ENCODE results near the gene DIP2B.

Gene DIP2B

DNA sequence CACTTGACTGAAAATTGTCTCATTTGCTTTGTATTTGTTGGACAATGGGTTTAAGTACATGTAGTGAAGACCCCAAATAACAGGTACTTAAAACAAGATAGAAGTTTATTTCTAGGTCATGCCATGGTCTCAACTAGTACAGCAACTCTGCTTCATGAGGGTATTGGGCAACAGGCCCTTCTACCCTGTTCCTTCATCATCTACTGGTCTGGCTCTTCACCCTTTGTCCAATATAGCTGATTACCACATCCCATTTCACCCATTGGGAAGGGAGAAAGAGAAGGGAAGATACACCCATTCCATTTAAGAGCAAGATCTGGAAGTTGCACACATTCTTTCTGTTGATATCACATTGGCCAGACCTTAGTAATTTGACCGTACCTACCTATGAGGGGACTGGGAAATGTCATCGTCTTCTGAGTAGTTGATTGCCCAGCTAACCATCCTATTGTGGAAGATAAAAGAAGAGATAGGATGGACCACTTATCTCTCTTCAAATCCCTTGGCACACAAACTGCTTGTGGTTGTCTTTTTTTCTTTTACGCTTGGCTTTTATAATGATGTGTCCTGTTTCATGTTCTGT is 104.6 kb downstream of the DIP2B start:
- Histone ChIP-seq H3K36me3 (ENCODE audit: insufficient read depth, insufficient read length, low read length) (no peaks in the 10 kb centered on the region), H3K9me3 (ENCODE audit: insufficient read depth, low read length) (no peaks in the 10 kb centered on the region), H3K27me3 (ENCODE audit: insufficient read depth, insufficient read length) (no peaks in the 10 kb centered on the region), H3K4me3 (ENCODE audit: insufficient read length, low read depth) (no peak overlapping the region), H3K9ac (ENCODE audit: insufficient read length, low read depth) (no peak overlapping the region), H3K4me1 (ENCODE audit: insufficient read depth, insufficient read length) (no peaks in the 10 kb centered on the region)
- DNase-seq (ENCODE audit: low read depth, low spot score) = no peak
- TF ChIP-seq YY1 (IDR thresholded peaks at IDR 0.05; ENCODE audit: insufficient read depth, insufficient read length) (no peak), SUZ12 (IDR thresholded peaks at IDR 0.05; ENCODE audit: extremely low read depth, insufficient read depth, insufficient read length) (no peak), ZNF274 (IDR thresholded peaks at IDR 0.05; ENCODE audit: low read depth, low read length) (no peak)

- no peak for DNase-seq (ENCODE audit: low read depth, low spot score)
- no peaks in the 10 kb centered on the region for H3K36me3 ChIP-seq (ENCODE audit: insufficient read depth, insufficient read length, low read length)
- H3K9me3 ChIP-seq (ENCODE audit: insufficient read depth, low read length) = no peaks in the 10 kb centered on the region
- no peaks in the 10 kb centered on the region for H3K27me3 ChIP-seq (ENCODE audit: insufficient read depth, insufficient read length)
- no peaks in the 10 kb centered on the region for H3K4me1 ChIP-seq (ENCODE audit: insufficient read depth, insufficient read length)
- H3K4me3 ChIP-seq (ENCODE audit: insufficient read length, low read depth) = no peak overlapping the region
- no peak for TF ChIP-seq SUZ12 (IDR thresholded peaks at IDR 0.05; ENCODE audit: extremely low read depth, insufficient read depth, insufficient read length)
- no peak for TF ChIP-seq ZNF274 (IDR thresholded peaks at IDR 0.05; ENCODE audit: low read depth, low read length)
- no peak for TF ChIP-seq YY1 (IDR thresholded peaks at IDR 0.05; ENCODE audit: insufficient read depth, insufficient read length)
- H3K9ac ChIP-seq (ENCODE audit: insufficient read length, low read depth) = no peak overlapping the region
Measured at GRCh38 chr12:50610171-50610570, 105.4 kb downstream of the DIP2B start.

DNA sequence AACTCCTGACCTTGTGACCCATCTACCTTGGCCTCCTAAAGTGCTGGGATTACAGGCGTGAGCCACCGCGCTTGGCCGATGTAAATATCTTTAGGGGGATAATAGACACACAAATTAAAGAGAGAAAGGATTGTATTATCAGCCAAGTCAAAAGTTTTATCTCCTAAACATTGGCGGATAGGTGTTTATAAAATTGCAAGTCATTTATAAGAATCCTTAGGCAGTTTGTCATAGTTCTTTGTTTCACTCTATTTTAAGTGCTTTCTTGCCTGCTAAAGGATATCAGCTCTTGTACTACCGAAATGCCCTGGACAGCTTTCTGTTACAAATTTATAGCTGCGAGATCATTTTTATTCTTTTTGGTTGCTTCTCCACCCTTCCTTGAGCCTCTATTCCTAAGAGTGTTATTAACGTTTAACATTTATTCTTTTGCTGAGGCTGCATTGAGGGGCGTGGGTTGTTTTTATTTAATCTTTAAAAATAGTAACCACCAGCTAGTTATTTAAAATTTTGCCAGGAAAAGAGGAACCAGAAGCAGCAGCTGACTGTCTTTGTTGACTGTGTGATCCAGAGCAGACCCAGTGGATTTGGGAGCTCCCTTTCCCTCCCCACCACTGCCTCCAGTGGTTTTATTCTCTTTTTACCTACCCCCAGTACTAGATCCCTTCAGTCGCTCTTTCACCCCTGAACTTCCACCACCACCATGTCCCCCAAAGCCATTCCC is 106.4 kb downstream of the DIP2B start:
- Histone ChIP-seq H3K4me3 (ENCODE audit: insufficient read length, low read depth) (no peak overlapping the region), H3K4me1 (ENCODE audit: insufficient read depth, insufficient read length) (no peaks in the 10 kb centered on the region), H3K36me3 (ENCODE audit: insufficient read depth, insufficient read length, low read length) (no peaks in the 10 kb centered on the region), H3K9ac (ENCODE audit: insufficient read length, low read depth) (no peak overlapping the region), H3K9me3 (ENCODE audit: insufficient read depth, low read length) (no peaks in the 10 kb centered on the region), H3K27me3 (ENCODE audit: insufficient read depth, insufficient read length) (no peaks in the 10 kb centered on the region)
- TF ChIP-seq ZNF274 (IDR thresholded peaks at IDR 0.05; ENCODE audit: low read depth, low read length) = no peak
- no peak for TF ChIP-seq SUZ12 (IDR thresholded peaks at IDR 0.05; ENCODE audit: extremely low read depth, insufficient read depth, insufficient read length)
- TF ChIP-seq YY1 (IDR thresholded peaks at IDR 0.05; ENCODE audit: insufficient read depth, insufficient read length) = no peak
- DNase-seq (ENCODE audit: low read depth, low spot score) = no peak

GRCh38 chr12:50612882-50613281 is 108.1 kb downstream of the DIP2B start:
- DNase-seq (ENCODE audit: low read depth, low spot score) = no peak
- Histone ChIP-seq H3K36me3 (ENCODE audit: insufficient read depth, insufficient read length, low read length) (no peaks in the 10 kb centered on the region), H3K4me3 (ENCODE audit: insufficient read length, low read depth) (no peak overlapping the region), H3K4me1 (ENCODE audit: insufficient read depth, insufficient read length) (no peaks in the 10 kb centered on the region), H3K9me3 (ENCODE audit: insufficient read depth, low read length) (no peaks in the 10 kb centered on the region), H3K27me3 (ENCODE audit: insufficient read depth, insufficient read length) (no peaks in the 10 kb centered on the region), H3K9ac (ENCODE audit: insufficient read length, low read depth) (no peak overlapping the region)
- no peak for TF ChIP-seq ZNF274 (IDR thresholded peaks at IDR 0.05; ENCODE audit: low read depth, low read length)
- no peak for TF ChIP-seq YY1 (IDR thresholded peaks at IDR 0.05; ENCODE audit: insufficient read depth, insufficient read length)
- no peak for TF ChIP-seq SUZ12 (IDR thresholded peaks at IDR 0.05; ENCODE audit: extremely low read depth, insufficient read depth, insufficient read length)

DNA sequence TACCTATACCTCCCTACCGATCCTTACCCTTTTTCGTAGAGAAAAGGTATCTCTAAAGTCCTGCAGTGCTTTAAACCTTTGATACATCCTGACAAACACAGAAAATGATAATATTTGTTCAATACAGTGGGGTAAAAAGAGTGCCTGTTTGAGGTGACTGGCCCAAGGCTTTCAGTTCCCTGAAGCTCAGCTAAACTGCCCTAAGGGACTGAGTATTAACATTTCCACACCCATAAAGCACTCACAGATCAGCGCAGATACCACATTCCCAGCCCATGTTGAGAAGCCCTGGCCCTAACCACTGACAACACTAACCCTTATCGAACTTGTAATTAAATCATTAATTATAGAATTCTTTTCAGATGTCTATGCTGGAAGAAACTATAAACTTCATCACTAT is 108.7 kb downstream of the DIP2B start:
- TF ChIP-seq ZNF274 (IDR thresholded peaks at IDR 0.05; ENCODE audit: low read depth, low read length) = no peak
- TF ChIP-seq YY1 (IDR thresholded peaks at IDR 0.05; ENCODE audit: insufficient read depth, insufficient read length) = no peak
- no peak for TF ChIP-seq SUZ12 (IDR thresholded peaks at IDR 0.05; ENCODE audit: extremely low read depth, insufficient read depth, insufficient read length)
- H3K4me3 ChIP-seq (ENCODE audit: insufficient read length, low read depth) = no peak overlapping the region
- H3K9me3 ChIP-seq (ENCODE audit: insufficient read depth, low read length) = no peaks in the 10 kb centered on the region
- no peaks in the 10 kb centered on the region for H3K36me3 ChIP-seq (ENCODE audit: insufficient read depth, insufficient read length, low read length)
- no peak overlapping the region for H3K9ac ChIP-seq (ENCODE audit: insufficient read length, low read depth)
- H3K27me3 ChIP-seq (ENCODE audit: insufficient read depth, insufficient read length) = no peaks in the 10 kb centered on the region
- H3K4me1 ChIP-seq (ENCODE audit: insufficient read depth, insufficient read length) = no peaks in the 10 kb centered on the region
- DNase-seq (ENCODE audit: low read depth, low spot score) = no peak

GRCh38 chr12:50614167-50614759 is 109.5 kb downstream of the DIP2B start:
- no peaks in the 10 kb centered on the region for H3K27me3 ChIP-seq (ENCODE audit: insufficient read depth, insufficient read length)
- H3K36me3 ChIP-seq (ENCODE audit: insufficient read depth, insufficient read length, low read length) = no peaks in the 10 kb centered on the region
- TF ChIP-seq YY1 (IDR thresholded peaks at IDR 0.05; ENCODE audit: insufficient read depth, insufficient read length) = peak; percentile 37
- no peak for TF ChIP-seq SUZ12 (IDR thresholded peaks at IDR 0.05; ENCODE audit: extremely low read depth, insufficient read depth, insufficient read length)
- peak; percentile 79 for DNase-seq (ENCODE audit: low read depth, low spot score)
- no peak overlapping the region for H3K9ac ChIP-seq (ENCODE audit: insufficient read length, low read depth)
- no peaks in the 10 kb centered on the region for H3K4me1 ChIP-seq (ENCODE audit: insufficient read depth, insufficient read length)
- H3K4me3 ChIP-seq (ENCODE audit: insufficient read length, low read depth) = no peak overlapping the region
- no peaks in the 10 kb centered on the region for H3K9me3 ChIP-seq (ENCODE audit: insufficient read depth, low read length)

DNA sequence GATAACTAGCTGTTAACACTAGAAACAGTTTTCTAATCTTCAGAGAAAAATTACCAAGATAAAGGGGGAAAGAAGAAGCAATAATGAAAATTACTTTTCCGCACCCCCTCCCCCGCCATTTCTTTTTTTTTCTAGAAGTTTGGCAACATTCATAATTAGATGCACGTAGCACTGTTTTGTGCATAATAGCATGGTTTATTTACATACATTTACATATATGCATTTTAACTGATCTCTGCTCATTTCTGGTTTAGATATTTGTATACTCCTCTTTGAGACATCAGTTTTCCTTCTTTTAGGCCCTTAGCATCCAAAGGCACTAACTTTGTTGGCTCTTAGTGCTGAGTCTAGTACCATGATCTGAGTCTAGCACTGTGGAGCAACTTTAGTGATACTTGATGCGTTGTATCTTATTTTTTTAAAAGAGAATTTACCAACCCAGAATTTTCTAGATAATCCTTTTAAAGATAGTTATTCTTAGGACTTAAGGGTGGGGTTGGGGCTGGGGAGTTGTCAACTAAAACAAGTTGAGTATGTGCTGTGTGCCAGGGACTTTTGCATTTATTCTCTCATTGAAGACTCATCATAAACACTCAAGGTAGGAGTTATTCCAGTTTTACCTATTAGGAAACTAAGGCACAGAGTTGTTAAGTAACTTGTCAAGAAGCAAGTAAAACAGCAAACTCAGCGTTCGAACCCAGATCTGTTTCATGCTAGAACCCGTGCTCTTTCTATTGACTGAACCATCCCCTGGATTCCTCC is 110.5 kb downstream of the DIP2B start:
- no peaks in the 10 kb centered on the region for H3K4me1 ChIP-seq (ENCODE audit: insufficient read depth, insufficient read length)
- H3K9ac ChIP-seq (ENCODE audit: insufficient read length, low read depth) = no peak overlapping the region
- H3K27me3 ChIP-seq (ENCODE audit: insufficient read depth, insufficient read length) = no peaks in the 10 kb centered on the region
- H3K36me3 ChIP-seq (ENCODE audit: insufficient read depth, insufficient read length, low read length) = no peaks in the 10 kb centered on the region
- TF ChIP-seq SUZ12 (IDR thresholded peaks at IDR 0.05; ENCODE audit: extremely low read depth, insufficient read depth, insufficient read length) = no peak
- TF ChIP-seq ZNF274 (IDR thresholded peaks at IDR 0.05; ENCODE audit: low read depth, low read length) = no peak
- no peak for TF ChIP-seq YY1 (IDR thresholded peaks at IDR 0.05; ENCODE audit: insufficient read depth, insufficient read length)
- no peak for DNase-seq (ENCODE audit: low read depth, low spot score)
- H3K4me3 ChIP-seq (ENCODE audit: insufficient read length, low read depth) = no peak overlapping the region
- H3K9me3 ChIP-seq (ENCODE audit: insufficient read depth, low read length) = no peaks in the 10 kb centered on the region
